Chondrocyte (in vitro differentiated cells): ENCODE data around the gene PPP2R5E. TPM values are rescaled to one million over a fixed set of nuclear protein-coding genes. Genes with fewer than 3 reads are reported as not detected.

ENCODE experiments used
- DNase-seq: peaks from one replicate; pipeline ENCODE4 v3.0.0; 2021; ENCODE audit warnings: mixed read lengths, low spot score
- H3K27ac Mint-ChIP-seq: one replicate; pipeline ENCODE4 v1.8.0; 2021; ENCODE audit warnings: mild to moderate bottlenecking, moderate library complexity, mixed read lengths; ENCODE audit not compliant: unreplicated experiment
- H3K27me3 Mint-ChIP-seq: 2 replicates; pipeline ENCODE4 v1.8.0; 2021; ENCODE audit warnings: low read depth, mixed read lengths
- H3K36me3 Mint-ChIP-seq: 2 replicates; pipeline ENCODE4 v1.8.0; 2021; ENCODE audit warnings: low read depth, mixed read lengths
- H3K4me1 Mint-ChIP-seq: 2 replicates; pipeline ENCODE4 v1.8.0; 2021; ENCODE audit warnings: low read depth, mild to moderate bottlenecking, mixed read lengths
- H3K4me3 Mint-ChIP-seq: one replicate; pipeline ENCODE4 v1.8.0; 2021; ENCODE audit warnings: mild to moderate bottlenecking, moderate library complexity, mixed read lengths; ENCODE audit not compliant: unreplicated experiment
- H3K9me3 Mint-ChIP-seq: 2 replicates; pipeline ENCODE4 v1.8.0; 2021; ENCODE audit warnings: low read depth, mixed read lengths
- CTCF ChIP-seq: fragments of 200-600 bp; sonication (generic); IDR thresholded peaks from 2 replicates; pipeline ENCODE4 v1.5.0; 2021; ENCODE audit warnings: antibody characterized with exemption, mild to moderate bottlenecking, moderate library complexity
- total RNA-seq: library from RNA; stranded (reverse); gene quantifications from 3 replicates; pipeline ENCODE4 v1.2.1, GENCODE V29; 2021

The PPP2R5E gene
- total RNA-seq, 1 donor from 2014 or later, result 43.3 TPM

GRCh38 chr14:63421226-63421625 lies 122.0 kb downstream of the PPP2R5E start:
- Mint-ChIP-seq H3K9me3 (no peaks in the 10 kb centered on the region), H3K4me3 (no peak overlapping the region), H3K27me3 (no peaks in the 10 kb centered on the region), H3K4me1 (peaks cover 3% of the 10 kb centered on the region), H3K36me3 (peaks cover 7% of the 10 kb centered on the region), H3K27ac (no peak overlapping the region)
- no peak for DNase-seq
- TF ChIP-seq CTCF, result no peak

- H3K4me1 Mint-ChIP-seq, result no peaks in the 10 kb centered on the region
- no peak overlapping the region for H3K27ac Mint-ChIP-seq
- DNase-seq, result no peak
- H3K9me3 Mint-ChIP-seq, result no peaks in the 10 kb centered on the region
- H3K27me3 Mint-ChIP-seq, result no peaks in the 10 kb centered on the region
- peaks cover 10% of the 10 kb centered on the region for H3K36me3 Mint-ChIP-seq
- H3K4me3 Mint-ChIP-seq, result no peak overlapping the region
- TF ChIP-seq CTCF, result no peak
Measured at GRCh38 chr14:63418020-63418419, 125.2 kb downstream of the PPP2R5E start.

- Mint-ChIP-seq H3K27me3 (no peaks in the 10 kb centered on the region), H3K27ac (no peak overlapping the region), H3K4me3 (no peak overlapping the region), H3K4me1 (no peaks in the 10 kb centered on the region), H3K36me3 (peaks cover 7% of the 10 kb centered on the region), H3K9me3 (no peaks in the 10 kb centered on the region)
- no peak for DNase-seq
- no peak for TF ChIP-seq CTCF
Measured at GRCh38 chr14:63413009-63413408, 130.2 kb downstream of the PPP2R5E start.

- no peak for TF ChIP-seq CTCF
- no peaks in the 10 kb centered on the region for H3K4me1 Mint-ChIP-seq
- H3K9me3 Mint-ChIP-seq, result no peaks in the 10 kb centered on the region
- H3K27me3 Mint-ChIP-seq, result no peaks in the 10 kb centered on the region
- no peak overlapping the region for H3K4me3 Mint-ChIP-seq
- H3K36me3 Mint-ChIP-seq, result peaks cover 4% of the 10 kb centered on the region
- no peak overlapping the region for H3K27ac Mint-ChIP-seq
- DNase-seq, result no peak
Measured at GRCh38 chr14:63406333-63406732, 136.8 kb downstream of the PPP2R5E start.

- no peak overlapping the region for H3K4me3 Mint-ChIP-seq
- no peak for TF ChIP-seq CTCF
- H3K36me3 Mint-ChIP-seq, result peaks cover 4% of the 10 kb centered on the region
- H3K27me3 Mint-ChIP-seq, result no peaks in the 10 kb centered on the region
- no peak for DNase-seq
- no peaks in the 10 kb centered on the region for H3K4me1 Mint-ChIP-seq
- H3K27ac Mint-ChIP-seq, result no peak overlapping the region
- H3K9me3 Mint-ChIP-seq, result no peaks in the 10 kb centered on the region
Measured at GRCh38 chr14:63405715-63406114, 137.5 kb downstream of the PPP2R5E start.
